Measurements from ENCODE around the gene COG7.

DNA sequence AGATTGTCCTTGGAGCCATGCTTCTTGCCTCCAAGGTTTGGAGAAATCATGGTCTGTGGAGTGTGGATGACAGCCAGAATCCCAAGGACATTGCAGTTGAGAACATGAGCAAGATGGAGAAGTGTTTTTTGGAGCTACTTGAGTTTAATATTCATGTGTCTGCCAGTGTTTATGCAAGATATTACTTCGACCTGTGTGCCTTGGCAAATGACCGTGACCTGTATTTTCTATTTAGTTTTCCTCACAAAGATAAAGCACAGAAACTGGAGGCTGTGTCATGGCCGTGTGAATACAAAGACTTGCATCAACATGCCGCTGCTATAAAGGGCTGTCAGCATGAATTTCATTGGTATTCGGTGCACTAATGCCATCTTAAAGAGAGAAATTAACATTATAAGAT, 48.3 kb upstream of the COG7 start:
- peak; percentile 59 for TF ChIP-seq POLR2AphosphoS5 (IDR thresholded peaks at IDR 0.05)
- TF ChIP-seq, protein P1, sequence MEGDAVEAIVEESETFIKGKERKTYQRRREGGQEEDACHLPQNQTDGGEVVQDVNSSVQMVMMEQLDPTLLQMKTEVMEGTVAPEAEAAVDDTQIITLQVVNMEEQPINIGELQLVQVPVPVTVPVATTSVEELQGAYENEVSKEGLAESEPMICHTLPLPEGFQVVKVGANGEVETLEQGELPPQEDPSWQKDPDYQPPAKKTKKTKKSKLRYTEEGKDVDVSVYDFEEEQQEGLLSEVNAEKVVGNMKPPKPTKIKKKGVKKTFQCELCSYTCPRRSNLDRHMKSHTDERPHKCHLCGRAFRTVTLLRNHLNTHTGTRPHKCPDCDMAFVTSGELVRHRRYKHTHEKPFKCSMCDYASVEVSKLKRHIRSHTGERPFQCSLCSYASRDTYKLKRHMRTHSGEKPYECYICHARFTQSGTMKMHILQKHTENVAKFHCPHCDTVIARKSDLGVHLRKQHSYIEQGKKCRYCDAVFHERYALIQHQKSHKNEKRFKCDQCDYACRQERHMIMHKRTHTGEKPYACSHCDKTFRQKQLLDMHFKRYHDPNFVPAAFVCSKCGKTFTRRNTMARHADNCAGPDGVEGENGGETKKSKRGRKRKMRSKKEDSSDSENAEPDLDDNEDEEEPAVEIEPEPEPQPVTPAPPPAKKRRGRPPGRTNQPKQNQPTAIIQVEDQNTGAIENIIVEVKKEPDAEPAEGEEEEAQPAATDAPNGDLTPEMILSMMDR (IDR thresholded peaks at IDR 0.05), result no peak
